ENCODE results near the gene HOMER1. TPM values are rescaled to one million over a fixed set of nuclear protein-coding genes. Genes with fewer than 3 reads are reported as not detected.

Gene HOMER1
- total RNA-seq, 2 experiments from 2014 or later: 6.3 to 13.9 TPM

- Histone ChIP-seq H3K4me3 (ENCODE audit: low read depth, low read length, poor library complexity, severe bottlenecking) (no peak overlapping the region), H3K79me2 (ENCODE audit: insufficient read depth, low read depth, low read length) (no peaks in the 10 kb centered on the region), H3K27ac (ENCODE audit: low read depth, low read length, poor library complexity, severe bottlenecking) (no peak overlapping the region), H3K9me2 (ENCODE audit: insufficient read depth, low read length) (no peaks in the 10 kb centered on the region), H2AFZ (ENCODE audit: low read length) (no peak overlapping the region), H3K36me3 (ENCODE audit: insufficient read depth, low read length) (no peaks in the 10 kb centered on the region), H3K4me2 (ENCODE audit: low read length) (no peak overlapping the region), H3K9me3 (ENCODE audit: low read length) (no peaks in the 10 kb centered on the region), H3K4me1 (ENCODE audit: insufficient read depth, low read length, poor library complexity, severe bottlenecking) (no peaks in the 10 kb centered on the region), H4K20me1 (ENCODE audit: insufficient read depth, low read length) (no peaks in the 10 kb centered on the region)
- no peak for TF ChIP-seq EZH2phosphoT487 (IDR thresholded peaks at IDR 0.05; ENCODE audit: borderline replicate concordance, low read depth, low read length)
- TF ChIP-seq, protein P1, sequence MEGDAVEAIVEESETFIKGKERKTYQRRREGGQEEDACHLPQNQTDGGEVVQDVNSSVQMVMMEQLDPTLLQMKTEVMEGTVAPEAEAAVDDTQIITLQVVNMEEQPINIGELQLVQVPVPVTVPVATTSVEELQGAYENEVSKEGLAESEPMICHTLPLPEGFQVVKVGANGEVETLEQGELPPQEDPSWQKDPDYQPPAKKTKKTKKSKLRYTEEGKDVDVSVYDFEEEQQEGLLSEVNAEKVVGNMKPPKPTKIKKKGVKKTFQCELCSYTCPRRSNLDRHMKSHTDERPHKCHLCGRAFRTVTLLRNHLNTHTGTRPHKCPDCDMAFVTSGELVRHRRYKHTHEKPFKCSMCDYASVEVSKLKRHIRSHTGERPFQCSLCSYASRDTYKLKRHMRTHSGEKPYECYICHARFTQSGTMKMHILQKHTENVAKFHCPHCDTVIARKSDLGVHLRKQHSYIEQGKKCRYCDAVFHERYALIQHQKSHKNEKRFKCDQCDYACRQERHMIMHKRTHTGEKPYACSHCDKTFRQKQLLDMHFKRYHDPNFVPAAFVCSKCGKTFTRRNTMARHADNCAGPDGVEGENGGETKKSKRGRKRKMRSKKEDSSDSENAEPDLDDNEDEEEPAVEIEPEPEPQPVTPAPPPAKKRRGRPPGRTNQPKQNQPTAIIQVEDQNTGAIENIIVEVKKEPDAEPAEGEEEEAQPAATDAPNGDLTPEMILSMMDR (conservative IDR thresholded peaks at IDR 0.05; ENCODE audit: low read length): no peak
- intact Hi-C loops (cut with micrococcal nuclease; ENCODE audit: unreplicated experiment): no loop called here
- no peak for DNase-seq (ENCODE audit: low spot score)
- BruUV-seq (replicated peaks): no TSS peak
- POLR2A ChIA-PET: interaction anchor here (0.5 to 1.7 kb wide), 3 partner anchors 17 to 503 kb away, joined by 3 to 5 read pairs (median 4); no protein-coding TSS in a partner anchor
- CTCF ChIA-PET (ENCODE audit: unreplicated experiment): no interaction called here
Observed at GRCh38 chr5:79493596-79494345, 20.2 kb downstream of the HOMER1 start.

DNA sequence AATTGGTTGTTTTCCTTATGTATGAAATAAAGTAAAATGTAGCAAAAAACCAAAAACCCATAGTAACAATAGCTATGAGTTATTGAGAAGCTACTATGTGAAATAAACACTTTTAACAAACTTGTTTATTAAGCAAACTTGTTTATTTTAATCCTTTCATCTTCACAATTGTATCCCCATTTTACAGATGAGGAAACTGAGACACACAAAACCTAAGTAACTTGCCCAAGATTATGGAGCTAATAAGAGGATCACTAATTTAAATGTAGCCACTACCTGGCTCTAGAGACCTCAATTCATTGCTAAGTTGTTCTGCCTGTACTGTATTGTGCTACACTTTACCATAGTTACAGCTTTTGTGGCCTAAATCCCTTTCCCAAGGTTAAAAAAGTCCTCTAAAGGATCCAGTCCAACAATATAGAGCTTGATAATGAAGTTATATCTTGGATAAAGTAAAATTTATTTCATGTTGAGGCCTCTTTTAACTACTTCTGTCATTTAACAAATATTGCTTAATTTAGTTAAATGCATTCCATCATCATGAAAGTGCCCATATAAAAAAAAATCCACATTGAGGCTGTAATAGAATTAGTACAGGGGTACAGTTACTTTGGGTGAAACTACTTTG lies 22.1 kb downstream of the HOMER1 start:
- Histone ChIP-seq H2AFZ (ENCODE audit: low read length) (no peak overlapping the region), H3K4me1 (ENCODE audit: insufficient read depth, low read length, poor library complexity, severe bottlenecking) (no peaks in the 10 kb centered on the region), H4K20me1 (ENCODE audit: insufficient read depth, low read length) (no peaks in the 10 kb centered on the region), H3K4me3 (ENCODE audit: low read depth, low read length, poor library complexity, severe bottlenecking) (no peak overlapping the region), H3K27ac (ENCODE audit: low read depth, low read length, poor library complexity, severe bottlenecking) (no peak overlapping the region), H3K9me2 (ENCODE audit: insufficient read depth, low read length) (no peaks in the 10 kb centered on the region), H3K4me2 (ENCODE audit: low read length) (no peak overlapping the region), H3K9me3 (ENCODE audit: low read length) (no peaks in the 10 kb centered on the region), H3K79me2 (ENCODE audit: insufficient read depth, low read depth, low read length) (no peaks in the 10 kb centered on the region), H3K36me3 (ENCODE audit: insufficient read depth, low read length) (no peaks in the 10 kb centered on the region)
- BruUV-seq (replicated peaks): no TSS peak
- POLR2A ChIA-PET: interaction anchor here (1.2 kb wide), 1 partner anchor 8 kb away, joined by 4 read pairs; no protein-coding TSS in a partner anchor
- DNase-seq (ENCODE audit: low spot score): no peak
- TF ChIP-seq, protein P1 (conservative IDR thresholded peaks at IDR 0.05; ENCODE audit: low read length): no peak
- TF ChIP-seq EZH2phosphoT487 (IDR thresholded peaks at IDR 0.05; ENCODE audit: borderline replicate concordance, low read depth, low read length): no peak
- CTCF ChIA-PET (ENCODE audit: unreplicated experiment): no interaction called here
- intact Hi-C loops (cut with micrococcal nuclease; ENCODE audit: unreplicated experiment): no loop called here

All from OCI-LY7 (cell line).